Dermis microvascular lymphatic vessel endothelial cell (primary cell): Measurements from ENCODE around the gene RPTOR. TPM values are rescaled to one million over a fixed set of nuclear protein-coding genes. Genes with fewer than 3 reads are reported as not detected.

ENCODE experiments used
- DNase-seq, 2 donors: peaks; one replicate each; pipeline versions ENCODE4 v3.0.0 to v3.0.0-alpha.2; 2010; ENCODE audit warnings: low read depth in 2 of 2
- total RNA-seq: library from RNA; depleted of rRNA; stranded (reverse); fragments of >200 nt; gene quantifications from 2 replicates; pipeline ENCODE4 v1.2.1, GENCODE V29; 2014

RPTOR gene
- total RNA-seq, 1 donor from 2014 or later, result 10.5 TPM

DNA sequence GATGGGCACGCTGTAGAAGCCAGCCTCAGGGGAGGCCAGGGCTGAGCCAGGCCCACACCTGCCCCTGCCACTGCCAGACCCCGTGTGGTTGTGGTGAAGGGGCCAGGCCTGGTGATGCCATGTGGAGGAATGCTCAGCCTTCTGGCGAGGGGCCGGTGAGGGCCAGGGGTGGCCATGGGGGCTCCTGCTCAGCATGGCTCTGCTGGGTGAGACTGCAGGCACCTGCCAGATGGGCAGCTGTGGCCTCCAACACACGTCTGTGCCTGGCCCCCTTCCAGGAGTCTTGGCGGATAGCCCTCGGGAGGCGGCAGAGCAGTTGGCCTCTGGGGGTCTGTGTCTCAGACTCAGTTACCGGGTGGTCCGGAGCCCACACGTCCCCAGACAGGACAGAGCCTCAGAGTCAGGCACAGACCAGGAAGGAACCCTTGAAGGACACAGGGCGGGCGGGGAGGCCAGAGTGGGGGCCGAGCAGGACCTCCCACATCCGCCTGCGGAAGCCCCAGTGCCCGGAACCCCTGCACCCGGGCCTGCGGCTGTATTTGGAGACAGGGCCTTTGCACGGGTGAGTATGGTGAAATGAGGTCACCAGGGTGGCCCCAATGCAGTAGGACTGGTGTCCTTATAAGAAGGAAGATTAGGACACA is 424.5 kb downstream of the RPTOR start:
- no peak for DNase-seq

DNA sequence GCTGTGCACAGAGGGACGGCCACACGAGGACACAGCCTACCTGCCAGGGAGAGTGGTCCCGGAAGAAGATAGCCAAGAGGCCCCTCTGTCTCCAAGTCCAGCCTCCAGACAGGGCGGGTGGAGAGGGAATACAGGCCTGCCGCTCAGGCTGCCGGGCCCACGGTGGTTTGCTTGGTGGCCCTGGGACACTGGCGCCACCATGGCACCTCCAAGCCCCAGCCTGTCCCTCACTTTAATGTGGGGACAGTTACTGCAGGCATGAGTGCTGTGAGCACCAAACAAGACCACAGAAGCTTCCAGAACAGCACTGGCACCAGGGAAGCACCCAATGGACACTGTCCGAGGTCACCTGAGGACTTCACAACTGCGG is 425.0 kb downstream of the RPTOR start:
- no peak for DNase-seq

DNA sequence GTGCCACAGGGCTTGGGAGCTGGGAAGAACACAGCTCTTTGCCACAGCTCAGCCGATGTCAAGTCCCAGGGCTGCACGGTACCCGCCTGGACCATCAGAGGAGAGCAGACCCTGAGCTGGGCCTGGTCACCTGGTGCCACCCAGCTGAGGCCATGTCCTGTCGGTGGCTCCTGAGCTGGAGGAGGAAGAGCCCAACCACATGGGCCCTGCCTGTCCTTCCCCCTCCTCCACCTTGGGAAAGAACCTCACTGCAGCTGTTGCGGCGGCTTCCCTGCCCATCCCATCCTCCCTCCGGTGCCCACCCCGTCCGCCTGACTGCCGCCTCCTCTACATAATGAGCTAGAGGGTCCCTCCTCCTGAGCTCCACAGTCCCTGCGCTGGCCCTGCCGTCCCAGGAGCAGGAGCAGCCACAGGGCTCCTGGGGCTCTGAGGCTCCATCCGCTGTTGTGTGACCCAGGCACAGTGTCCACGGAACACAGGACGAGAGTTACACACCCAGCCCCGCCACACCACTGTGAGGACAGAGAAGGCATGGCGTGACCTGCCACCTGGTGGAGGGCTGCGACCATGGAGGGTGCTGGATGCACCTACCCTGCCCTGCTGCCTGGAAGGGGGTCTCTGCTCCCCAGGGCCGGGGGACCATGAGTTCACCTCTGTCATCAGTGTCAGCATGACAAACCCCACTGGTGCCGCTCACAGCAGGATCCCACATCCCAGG is 425.6 kb downstream of the RPTOR start:
- DNase-seq, result peak; percentile 7 to 35

DNA sequence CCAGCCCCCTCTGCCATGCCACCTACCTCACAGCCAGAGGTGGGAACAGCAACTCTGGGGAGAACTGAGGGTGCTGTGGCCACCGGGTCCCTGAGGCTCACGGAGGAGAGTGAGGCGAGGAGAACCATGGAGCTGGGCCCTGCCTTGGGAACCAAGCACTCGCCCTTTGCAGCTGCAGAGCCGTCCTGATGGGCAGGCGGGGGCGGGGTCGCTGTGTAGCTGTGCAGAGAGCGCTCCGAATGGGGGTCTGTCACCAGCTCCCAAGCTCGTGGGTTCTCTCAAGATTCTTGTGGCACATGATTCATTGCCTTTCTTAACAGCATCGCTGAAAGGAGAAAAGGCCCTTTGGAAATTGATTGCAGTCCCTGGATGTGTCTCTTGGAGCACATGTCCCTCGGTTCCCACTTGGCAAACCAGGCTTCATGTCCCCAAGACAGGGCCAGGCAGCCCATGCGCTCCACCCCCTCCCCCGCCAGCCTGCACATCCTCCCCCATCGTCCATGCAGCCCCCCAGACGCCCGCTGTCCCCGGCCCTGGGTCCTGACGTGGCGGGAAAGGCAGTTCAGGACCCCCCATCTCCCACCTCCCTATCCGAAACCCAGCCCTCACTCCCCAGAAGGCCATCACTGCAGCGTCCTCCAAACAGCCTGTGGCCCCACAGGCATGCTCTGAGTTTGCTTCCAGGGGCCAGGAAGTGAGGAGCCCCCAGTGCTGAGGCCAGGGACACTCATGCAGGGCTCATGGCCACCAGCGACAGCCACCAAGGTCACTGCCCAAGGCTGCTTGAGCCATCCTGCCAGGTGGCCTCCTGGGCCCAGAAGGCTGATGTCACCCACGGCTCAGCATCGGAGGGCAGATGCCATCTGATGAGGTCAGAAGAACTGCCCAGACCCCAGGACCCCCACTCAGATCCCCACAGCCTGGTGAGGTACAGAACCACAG is 426.4 kb downstream of the RPTOR start:
- DNase-seq, result no peak

DNA sequence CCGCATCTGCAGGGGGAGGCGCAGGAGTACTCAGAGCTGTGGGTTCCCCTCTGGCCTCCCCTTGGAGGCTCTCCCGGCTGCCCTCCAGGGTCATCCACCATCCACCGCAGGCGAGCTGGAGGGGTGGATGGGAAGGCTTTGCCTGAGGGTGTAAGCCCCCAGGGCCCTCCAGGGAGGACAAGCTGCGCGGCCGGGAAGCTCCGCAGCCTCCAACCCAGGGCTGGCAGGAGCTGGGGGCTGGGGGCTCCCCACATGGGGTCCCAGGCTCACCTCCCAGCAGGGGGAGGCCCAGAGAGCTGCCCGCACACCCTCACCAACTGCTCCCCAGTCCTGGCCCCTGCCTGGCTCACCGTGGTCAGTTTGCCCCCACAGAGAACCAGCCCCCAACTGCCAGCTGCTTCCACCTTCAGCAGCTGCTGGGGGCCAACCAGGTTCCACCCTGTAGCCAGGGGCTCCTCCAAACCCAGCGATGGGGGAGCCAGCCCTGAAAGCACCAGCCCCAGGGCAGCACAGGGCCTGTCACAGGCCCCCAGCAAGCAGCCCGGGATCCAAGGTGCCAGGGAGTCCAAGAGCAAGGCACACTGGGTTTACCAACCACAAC is 427.2 kb downstream of the RPTOR start:
- DNase-seq, result no peak

DNA sequence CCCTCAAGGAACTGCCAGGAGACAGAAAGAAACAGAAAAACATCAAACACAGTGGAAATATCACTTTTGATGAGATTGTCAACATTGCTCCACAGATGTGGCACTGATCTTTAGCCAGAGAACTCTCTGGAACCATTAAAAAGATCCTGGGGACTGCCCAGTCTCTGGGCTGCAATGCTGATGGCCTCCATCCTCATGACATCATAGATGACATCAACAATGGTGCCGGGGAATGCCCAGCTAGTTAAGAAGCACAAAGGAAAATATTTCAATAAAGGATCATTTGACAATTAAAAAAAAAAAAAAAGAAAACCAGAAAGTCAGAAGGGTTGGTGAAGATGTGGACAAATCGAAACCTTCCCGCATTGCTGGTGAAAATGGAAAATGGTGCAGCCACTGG is 432.1 kb downstream of the RPTOR start:
- no peak for DNase-seq

DNA sequence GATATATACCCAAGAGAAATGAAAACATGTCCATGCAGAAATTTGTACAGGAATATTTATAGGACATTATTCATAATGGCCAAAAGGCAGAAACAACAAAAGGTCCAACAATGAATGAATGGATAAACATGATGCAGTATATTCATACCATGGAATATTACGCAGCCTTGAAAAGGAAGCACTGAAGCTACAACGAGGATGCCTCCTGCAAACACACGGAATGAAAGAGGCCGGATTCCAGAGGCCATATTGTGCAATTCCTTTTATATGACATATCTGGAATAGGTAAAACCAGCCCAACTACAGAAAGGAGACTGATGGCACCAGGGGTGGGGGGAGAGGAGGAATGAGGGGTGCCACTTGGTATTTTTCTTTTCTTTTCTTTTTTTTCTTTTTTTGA is 432.5 kb downstream of the RPTOR start:
- DNase-seq, result no peak

DNA sequence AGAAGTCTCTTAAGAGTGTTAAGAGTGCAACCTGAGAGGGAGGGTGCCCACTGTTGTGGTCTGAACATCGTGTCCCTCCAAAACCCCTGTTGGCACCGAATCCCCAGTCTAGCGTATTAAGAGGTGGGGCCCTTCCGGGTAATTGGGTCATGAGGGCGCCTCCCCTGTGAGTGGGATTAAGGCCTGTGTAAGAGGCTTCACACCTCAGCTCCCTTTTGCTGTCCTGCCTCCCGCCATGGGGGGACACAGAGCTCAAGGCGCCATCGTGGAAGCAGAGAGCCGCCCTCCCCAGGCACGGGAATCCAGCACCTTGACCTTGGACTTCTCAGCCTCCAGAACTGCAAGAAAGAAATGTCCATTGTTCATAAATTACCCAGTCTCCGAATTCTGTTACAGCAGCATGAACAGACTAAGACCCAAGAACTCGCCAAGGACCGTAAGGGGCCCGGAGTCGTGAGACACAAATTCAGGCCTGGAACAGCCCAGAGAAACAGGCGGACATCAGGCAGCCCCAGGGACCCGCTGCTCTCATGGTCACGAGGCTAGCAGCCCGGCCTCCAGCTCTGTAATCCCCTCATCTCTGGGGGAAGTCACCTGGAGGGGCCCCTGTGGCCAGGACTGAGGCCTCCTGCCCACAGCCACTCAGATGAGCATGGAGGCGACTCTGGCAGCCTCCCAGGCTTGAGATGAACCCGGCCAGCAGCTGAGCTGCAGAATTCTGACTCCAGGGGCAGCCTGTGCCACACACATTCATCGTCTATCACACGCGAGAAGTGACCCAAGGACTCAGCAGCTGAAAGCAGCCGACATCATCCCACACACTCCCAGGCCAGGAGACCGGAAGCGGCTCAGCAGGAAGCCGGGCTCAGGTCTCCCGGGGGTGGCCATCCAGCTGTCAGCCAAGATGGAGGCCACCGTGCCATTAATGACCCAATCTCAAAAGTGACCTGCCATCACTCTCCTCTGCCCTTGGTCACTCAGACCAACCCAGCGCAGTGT is 434.2 kb downstream of the RPTOR start:
- no peak for DNase-seq

DNA sequence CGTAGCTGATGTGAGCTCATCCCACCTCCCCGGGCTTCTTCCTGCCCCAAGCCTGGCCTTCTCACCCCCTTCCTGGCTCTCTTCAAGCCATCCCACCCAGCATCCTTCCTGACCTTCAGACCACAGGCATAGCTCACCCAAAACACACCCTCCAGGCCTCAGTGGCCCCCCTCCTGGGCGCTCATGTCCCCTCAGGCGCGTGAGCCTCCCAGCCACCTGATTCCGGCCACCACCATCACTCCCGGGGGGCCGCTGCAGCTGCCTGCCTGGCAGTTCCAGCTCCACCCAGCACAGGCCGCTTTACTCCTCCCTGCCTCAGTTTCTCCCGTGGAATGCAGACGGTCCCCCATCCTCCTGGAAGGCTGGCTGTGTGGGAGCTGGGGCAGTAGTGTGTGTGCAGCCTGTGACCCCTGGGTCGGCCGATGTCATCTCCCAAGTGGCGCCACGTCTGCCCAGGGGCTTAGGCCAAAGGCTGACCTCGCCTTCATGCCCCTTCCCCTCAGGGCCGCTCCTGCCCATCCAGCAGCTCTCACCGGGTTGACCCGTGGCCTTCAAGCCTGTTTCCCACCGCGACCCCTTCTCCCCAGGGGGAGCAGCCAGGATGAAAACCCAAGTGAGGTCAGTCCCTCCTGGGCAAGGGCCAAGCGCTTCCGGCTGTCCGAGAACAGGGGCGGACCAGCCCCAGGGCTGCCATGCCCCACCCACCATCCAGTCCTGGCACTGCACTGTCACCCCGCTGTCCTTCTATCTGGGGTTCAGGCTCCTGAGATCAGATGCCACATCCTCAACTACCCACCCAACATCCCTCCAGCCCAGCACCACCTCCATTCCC is 435.1 kb downstream of the RPTOR start:
- no peak for DNase-seq

DNA sequence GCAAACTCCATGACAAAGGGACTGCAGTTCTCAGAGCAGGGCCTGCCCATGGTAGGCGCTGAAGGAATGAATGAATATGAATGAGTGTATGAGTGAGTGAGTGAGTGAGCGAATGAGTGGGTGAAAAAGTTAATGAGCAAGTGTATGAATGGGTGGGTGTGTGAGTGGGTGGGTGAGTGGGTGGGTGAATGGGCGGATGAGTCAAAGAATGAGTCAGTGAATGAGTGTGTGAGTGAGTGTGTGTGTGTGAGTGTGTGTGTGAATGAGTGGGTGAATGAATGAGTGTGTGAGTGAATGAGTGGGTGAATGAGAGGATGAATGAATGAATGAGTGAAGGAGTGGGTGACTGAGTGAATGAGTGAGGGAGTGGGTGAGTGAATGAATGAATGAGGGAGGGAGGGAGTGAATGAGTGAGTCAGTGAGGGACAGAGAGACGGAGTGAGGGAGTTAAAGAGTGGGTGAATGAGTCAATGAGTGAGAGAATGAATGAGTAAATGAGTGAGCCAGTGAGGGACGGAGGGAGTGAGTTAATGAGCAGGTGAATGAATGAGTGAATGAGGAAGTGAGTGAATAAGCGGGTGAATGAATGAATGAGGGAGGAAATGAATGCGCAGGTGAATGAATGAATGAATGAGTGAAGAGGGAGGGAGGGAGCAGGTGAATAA is 435.9 kb downstream of the RPTOR start:
- DNase-seq, result peak in 1 of 2 donors; percentile 35

DNA sequence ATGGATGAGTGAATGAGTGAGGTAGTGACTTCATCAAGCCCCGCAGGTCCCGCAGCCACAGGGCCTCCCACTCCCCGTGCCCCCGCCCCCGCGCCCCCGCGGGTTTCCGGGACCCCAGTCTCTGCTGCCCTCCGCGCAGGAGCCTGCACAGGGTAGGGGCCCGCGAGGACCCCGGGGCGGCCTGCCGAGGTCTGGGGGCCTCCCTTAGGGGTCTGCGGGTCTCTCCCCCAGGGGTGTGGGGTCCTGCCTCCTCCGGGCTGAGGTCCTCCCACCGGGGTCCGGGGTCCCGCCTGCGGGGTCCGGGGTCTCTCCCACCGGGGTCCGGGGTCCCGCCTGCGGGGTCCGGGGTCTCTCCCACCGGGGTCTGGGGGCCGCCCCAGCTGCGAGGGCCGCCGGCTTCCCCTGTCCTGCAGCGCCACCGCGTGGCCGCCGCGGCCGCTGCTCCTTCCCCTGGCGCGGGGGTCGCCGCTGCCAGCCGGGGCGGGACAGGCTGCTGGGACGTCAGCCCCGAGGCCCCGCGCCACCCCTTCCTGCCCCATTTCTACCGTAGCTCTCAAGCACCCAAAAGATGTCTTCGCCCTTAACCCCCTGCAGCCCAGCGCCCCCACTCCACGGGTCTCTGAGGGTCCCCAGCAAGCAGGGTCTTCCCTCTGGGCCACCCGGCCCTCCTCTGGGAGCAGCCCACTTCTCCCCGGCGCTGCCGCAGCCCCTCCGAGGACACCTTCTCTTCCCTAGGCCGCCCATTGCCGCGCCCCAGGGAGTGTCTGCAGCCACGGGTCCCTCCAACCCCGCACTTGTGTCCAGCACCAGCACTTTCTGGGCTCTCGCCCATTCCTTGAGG is 436.6 kb downstream of the RPTOR start:
- DNase-seq, result peak in 1 of 2 donors; percentile 19

DNA sequence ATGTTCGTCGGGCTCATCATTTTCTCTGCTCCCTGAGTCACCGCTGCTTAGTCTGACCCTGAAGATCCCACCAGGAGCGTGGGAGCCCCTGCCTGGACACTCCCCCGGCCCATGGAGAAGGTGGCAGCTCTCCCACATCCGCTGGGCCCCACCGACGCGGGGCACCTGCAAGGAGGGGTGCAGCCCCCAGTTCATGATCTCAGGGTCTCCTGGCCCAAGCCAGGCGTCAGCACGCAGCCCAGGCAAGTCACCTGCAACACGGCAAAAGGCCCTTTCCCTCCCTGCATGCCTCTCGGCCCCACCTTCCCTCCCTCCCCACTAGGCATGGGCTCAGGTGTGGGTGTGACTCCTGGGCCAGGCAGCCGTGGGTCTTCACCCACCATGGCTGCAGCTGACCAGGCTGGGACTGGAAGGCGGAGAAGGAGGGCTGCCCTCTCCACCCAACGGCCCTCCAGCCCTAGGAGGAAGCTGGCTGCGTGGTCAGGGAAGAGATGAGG is 437.3 kb downstream of the RPTOR start:
- no peak for DNase-seq

DNA sequence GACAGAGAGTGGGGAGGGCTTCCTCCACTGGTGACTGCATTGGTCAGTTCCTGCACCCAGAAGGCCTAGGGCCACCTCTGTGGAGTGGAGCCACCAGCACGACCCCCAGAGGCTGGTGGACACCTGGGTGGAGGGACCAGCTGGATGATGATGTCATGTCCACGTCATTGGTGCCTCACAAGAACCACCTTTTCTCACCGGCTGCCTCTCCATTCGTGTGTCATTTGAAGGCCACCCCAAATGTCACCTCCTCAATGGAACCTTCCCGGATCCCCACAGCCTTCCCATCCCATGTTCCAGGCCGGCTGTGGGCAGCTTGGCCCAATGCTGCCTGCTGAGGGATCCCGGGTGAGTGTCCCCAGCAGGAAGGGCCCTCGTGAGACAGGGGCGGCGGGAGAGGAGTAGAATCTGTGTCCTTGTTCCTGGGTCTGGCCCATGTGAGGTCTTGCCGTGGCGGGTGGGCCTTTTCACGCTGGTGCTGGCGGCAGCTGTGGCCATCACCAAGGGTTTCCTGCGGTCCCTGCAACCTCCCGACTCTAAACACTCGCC is 437.9 kb downstream of the RPTOR start:
- DNase-seq, result no peak

DNA sequence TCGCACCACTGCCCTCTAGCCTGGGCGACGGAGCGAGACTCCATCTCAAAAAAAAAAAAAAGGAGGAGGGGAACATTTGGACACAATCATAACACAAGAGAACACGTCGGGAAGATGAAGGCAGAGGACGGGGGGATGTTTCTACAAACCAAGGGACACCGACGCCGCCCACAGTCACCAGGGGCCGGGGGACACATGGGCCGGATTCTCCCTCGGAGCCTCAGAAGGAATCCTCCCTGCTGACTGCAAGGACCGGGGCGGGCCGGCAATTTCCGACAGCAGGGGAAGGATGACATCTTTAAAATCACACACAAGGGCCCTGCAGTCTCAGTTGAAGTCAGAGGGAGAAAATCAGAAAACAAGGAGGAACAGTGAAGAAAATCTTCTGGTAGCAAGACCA is 438.9 kb downstream of the RPTOR start:
- DNase-seq, result no peak

DNA sequence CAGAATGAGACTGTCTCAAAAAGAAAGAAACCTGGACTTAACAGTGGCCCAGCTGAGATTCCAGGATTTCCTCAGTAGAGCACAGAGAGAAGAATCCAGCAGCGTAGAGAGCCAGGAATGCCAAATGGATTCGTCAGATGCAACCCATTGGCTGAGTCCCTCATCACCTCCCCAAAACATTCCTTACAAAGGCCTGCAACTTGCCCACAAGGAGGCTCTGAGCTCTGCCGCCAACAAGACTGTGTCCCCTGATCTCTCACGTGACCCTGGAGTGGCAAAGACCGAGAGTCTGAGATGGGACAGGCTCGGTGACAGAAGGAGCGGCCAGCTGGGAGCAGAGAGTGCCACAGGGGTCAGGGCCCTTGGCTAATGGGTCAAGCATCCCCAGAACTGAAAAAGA is 440.1 kb downstream of the RPTOR start:
- DNase-seq, result no peak

DNA sequence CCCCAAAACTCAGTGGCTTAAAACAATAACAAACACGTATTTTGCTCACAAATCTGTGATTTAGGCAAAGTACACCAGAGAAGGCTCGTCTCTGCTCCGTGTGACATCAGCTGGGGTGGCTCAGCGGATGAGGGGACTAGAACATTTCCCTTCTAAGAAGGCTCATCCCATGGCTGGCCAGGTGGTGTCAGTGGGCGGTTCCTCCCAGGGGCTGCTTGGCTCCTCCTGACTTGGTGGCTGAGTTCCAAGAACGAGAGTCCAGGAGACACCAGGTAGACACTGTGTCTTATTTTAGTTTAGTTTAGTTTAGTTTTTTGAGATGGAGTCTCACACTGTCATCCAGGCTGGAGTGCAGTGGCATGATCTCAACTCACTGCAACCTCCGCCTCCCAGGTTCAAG is 441.4 kb downstream of the RPTOR start:
- DNase-seq, result no peak

DNA sequence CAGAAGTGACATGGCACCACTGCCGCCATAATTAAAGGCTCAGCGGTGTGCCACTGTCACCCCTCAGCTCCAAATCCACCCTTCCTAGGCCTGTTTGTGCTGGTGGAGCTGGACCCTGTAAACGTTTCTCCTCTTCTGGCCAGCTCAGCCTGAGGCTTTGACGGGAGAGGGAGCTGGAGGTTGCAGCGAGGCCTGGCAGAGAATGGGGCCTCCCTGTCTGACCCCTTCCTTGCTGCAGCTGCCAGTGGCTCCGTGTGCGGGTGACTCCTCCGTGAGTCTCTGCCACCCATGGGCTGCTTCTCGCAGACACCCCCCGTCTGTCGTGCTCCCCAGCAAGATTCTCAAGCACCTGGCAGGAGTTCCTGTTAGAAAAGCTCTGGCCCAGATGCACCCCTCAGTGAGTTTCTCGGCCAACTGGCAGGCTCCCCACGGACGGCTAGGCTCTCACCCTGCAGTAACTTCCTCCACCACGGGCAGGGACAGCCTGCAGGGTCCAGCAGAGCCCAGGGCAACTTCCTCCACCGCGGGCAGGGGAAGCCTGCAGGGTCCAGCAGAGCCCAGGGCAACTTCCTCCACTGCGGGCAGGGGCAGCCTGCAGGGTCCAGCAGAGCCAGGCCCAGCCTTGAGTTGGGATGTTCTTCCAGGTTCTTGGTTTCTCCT is 442.3 kb downstream of the RPTOR start:
- DNase-seq, result no peak
